ENCODE data around the gene ADCY6. TPM values are rescaled to one million over a fixed set of nuclear protein-coding genes. Genes with fewer than 3 reads are reported as not detected.

Gene ADCY6
- total and polyA plus RNA-seq, 2 donors: 2.6 to 6.1 TPM

GRCh38 chr12:48826209-48826855 is 37.4 kb upstream of the ADCY6 start:
- Histone ChIP-seq H3K4me1 (ENCODE audit: control insufficient read depth in 2 of 2, insufficient read depth in 2 of 2, low read length in 2 of 2) (no peaks in the 10 kb centered on the region), H3K9me3 (ENCODE audit: control insufficient read depth in 2 of 2, insufficient read depth in 1 of 2, low read length in 1 of 2) (no peaks in the 10 kb centered on the region), H3K36me3 (ENCODE audit: control insufficient read depth in 2 of 2, insufficient read depth in 2 of 2, low read length in 1 of 2) (peaks cover 51 to 53% of the 10 kb centered on the region in 2 donors), H3K27me3 (ENCODE audit: control insufficient read depth in 2 of 2, insufficient read depth in 1 of 2, low read length in 1 of 2) (no peaks in the 10 kb centered on the region), H3K27ac (ENCODE audit: low read depth in 1 of 2, low read length in 1 of 2) (no peak overlapping the region), H3K4me3 (ENCODE audit: low read length in 2 of 2) (no peak overlapping the region)
- WGBS: 96% methylated on average over 15 of the region's 15 CpGs
- DNase-seq (ENCODE audit: low read depth in 6 of 9, low spot score in 9 of 9): no peak

GRCh38 chr12:48824905-48825304 is 36.0 kb upstream of the ADCY6 start:
- Histone ChIP-seq H3K4me1 (ENCODE audit: control insufficient read depth in 2 of 2, insufficient read depth in 2 of 2, low read length in 2 of 2) (no peaks in the 10 kb centered on the region), H3K36me3 (ENCODE audit: control insufficient read depth in 2 of 2, insufficient read depth in 2 of 2, low read length in 1 of 2) (peaks cover 37 to 39% of the 10 kb centered on the region in 2 donors), H3K27ac (ENCODE audit: low read depth in 1 of 2, low read length in 1 of 2) (no peak overlapping the region), H3K9me3 (ENCODE audit: control insufficient read depth in 2 of 2, insufficient read depth in 1 of 2, low read length in 1 of 2) (no peaks in the 10 kb centered on the region), H3K4me3 (ENCODE audit: low read length in 2 of 2) (no peak overlapping the region), H3K27me3 (ENCODE audit: control insufficient read depth in 2 of 2, insufficient read depth in 1 of 2, low read length in 1 of 2) (no peaks in the 10 kb centered on the region)
- no peak for DNase-seq (ENCODE audit: low read depth in 6 of 9, low spot score in 9 of 9)
- 97% methylated on average over 4 of the region's 4 CpGs for WGBS

GRCh38 chr12:48824112-48824511 is 35.2 kb upstream of the ADCY6 start:
- Histone ChIP-seq H3K27me3 (ENCODE audit: control insufficient read depth in 2 of 2, insufficient read depth in 1 of 2, low read length in 1 of 2) (peaks cover 0 to 1% of the 10 kb centered on the region in 2 donors), H3K27ac (ENCODE audit: low read depth in 1 of 2, low read length in 1 of 2) (no peak overlapping the region), H3K9me3 (ENCODE audit: control insufficient read depth in 2 of 2, insufficient read depth in 1 of 2, low read length in 1 of 2) (no peaks in the 10 kb centered on the region), H3K4me3 (ENCODE audit: low read length in 2 of 2) (no peak overlapping the region), H3K4me1 (ENCODE audit: control insufficient read depth in 2 of 2, insufficient read depth in 2 of 2, low read length in 2 of 2) (peaks cover under 1 to 1% of the 10 kb centered on the region in 2 donors), H3K36me3 (ENCODE audit: control insufficient read depth in 2 of 2, insufficient read depth in 2 of 2, low read length in 1 of 2) (peaks cover 29 to 31% of the 10 kb centered on the region in 2 donors)
- WGBS: 96% methylated on average over 12 of the region's 12 CpGs
- no peak for DNase-seq (ENCODE audit: low read depth in 6 of 9, low spot score in 9 of 9)

GRCh38 chr12:48823281-48823680 is 34.4 kb upstream of the ADCY6 start:
- 96% methylated on average over 11 of the region's 11 CpGs for WGBS
- no peak for DNase-seq (ENCODE audit: low read depth in 6 of 9, low spot score in 9 of 9)
- H3K27ac ChIP-seq (ENCODE audit: low read depth in 1 of 2, low read length in 1 of 2): no peak overlapping the region
- no peaks in the 10 kb centered on the region for H3K9me3 ChIP-seq (ENCODE audit: control insufficient read depth in 2 of 2, insufficient read depth in 1 of 2, low read length in 1 of 2)
- H3K4me1 ChIP-seq (ENCODE audit: control insufficient read depth in 2 of 2, insufficient read depth in 2 of 2, low read length in 2 of 2): peaks cover 2 to 6% of the 10 kb centered on the region in 2 donors
- peaks cover 0 to 4% of the 10 kb centered on the region in 2 donors for H3K27me3 ChIP-seq (ENCODE audit: control insufficient read depth in 2 of 2, insufficient read depth in 1 of 2, low read length in 1 of 2)
- peaks cover 20 to 22% of the 10 kb centered on the region in 2 donors for H3K36me3 ChIP-seq (ENCODE audit: control insufficient read depth in 2 of 2, insufficient read depth in 2 of 2, low read length in 1 of 2)
- H3K4me3 ChIP-seq (ENCODE audit: low read length in 2 of 2): no peak overlapping the region

- WGBS: 92% methylated on average over 2 of the region's 2 CpGs
- peaks cover 4 to 11% of the 10 kb centered on the region in 2 donors for H3K4me1 ChIP-seq (ENCODE audit: control insufficient read depth in 2 of 2, insufficient read depth in 2 of 2, low read length in 2 of 2)
- H3K27me3 ChIP-seq (ENCODE audit: control insufficient read depth in 2 of 2, insufficient read depth in 1 of 2, low read length in 1 of 2): peaks cover 0 to 8% of the 10 kb centered on the region in 2 donors
- DNase-seq (ENCODE audit: low read depth in 6 of 9, low spot score in 9 of 9): no peak
- H3K27ac ChIP-seq (ENCODE audit: low read depth in 1 of 2, low read length in 1 of 2): no peak overlapping the region
- H3K4me3 ChIP-seq (ENCODE audit: low read length in 2 of 2): no peak overlapping the region
- H3K9me3 ChIP-seq (ENCODE audit: control insufficient read depth in 2 of 2, insufficient read depth in 1 of 2, low read length in 1 of 2): no peaks in the 10 kb centered on the region
- peaks cover 15 to 17% of the 10 kb centered on the region in 2 donors for H3K36me3 ChIP-seq (ENCODE audit: control insufficient read depth in 2 of 2, insufficient read depth in 2 of 2, low read length in 1 of 2)
Observed at GRCh38 chr12:48822711-48823110, 33.8 kb upstream of the ADCY6 start.

- H3K9me3 ChIP-seq (ENCODE audit: control insufficient read depth in 2 of 2, insufficient read depth in 1 of 2, low read length in 1 of 2): no peaks in the 10 kb centered on the region
- no peak for DNase-seq (ENCODE audit: low read depth in 6 of 9, low spot score in 9 of 9)
- no peak overlapping the region for H3K4me3 ChIP-seq (ENCODE audit: low read length in 2 of 2)
- H3K4me1 ChIP-seq (ENCODE audit: control insufficient read depth in 2 of 2, insufficient read depth in 2 of 2, low read length in 2 of 2): peaks cover 8 to 16% of the 10 kb centered on the region in 2 donors
- WGBS: 98% methylated on average over 5 of the region's 5 CpGs
- H3K27me3 ChIP-seq (ENCODE audit: control insufficient read depth in 2 of 2, insufficient read depth in 1 of 2, low read length in 1 of 2): peaks cover 0 to 13% of the 10 kb centered on the region in 2 donors
- peaks cover 10 to 11% of the 10 kb centered on the region in 2 donors for H3K36me3 ChIP-seq (ENCODE audit: control insufficient read depth in 2 of 2, insufficient read depth in 2 of 2, low read length in 1 of 2)
- H3K27ac ChIP-seq (ENCODE audit: low read depth in 1 of 2, low read length in 1 of 2): no peak overlapping the region
Observed at GRCh38 chr12:48822139-48822538, 33.2 kb upstream of the ADCY6 start.

- DNase-seq (ENCODE audit: low read depth in 6 of 9, low spot score in 9 of 9): no peak
- no peaks in the 10 kb centered on the region for H3K36me3 ChIP-seq (ENCODE audit: control insufficient read depth in 2 of 2, insufficient read depth in 2 of 2, low read length in 1 of 2)
- 86% methylated on average over 5 of the region's 5 CpGs for WGBS
- no peak overlapping the region for H3K27ac ChIP-seq (ENCODE audit: low read depth in 1 of 2, low read length in 1 of 2)
- peaks cover 0 to 32% of the 10 kb centered on the region in 2 donors for H3K27me3 ChIP-seq (ENCODE audit: control insufficient read depth in 2 of 2, insufficient read depth in 1 of 2, low read length in 1 of 2)
- no peak overlapping the region for H3K4me3 ChIP-seq (ENCODE audit: low read length in 2 of 2)
- no peaks in the 10 kb centered on the region for H3K9me3 ChIP-seq (ENCODE audit: control insufficient read depth in 2 of 2, insufficient read depth in 1 of 2, low read length in 1 of 2)
- peaks cover 13 to 32% of the 10 kb centered on the region in 2 donors for H3K4me1 ChIP-seq (ENCODE audit: control insufficient read depth in 2 of 2, insufficient read depth in 2 of 2, low read length in 2 of 2)
Observed at GRCh38 chr12:48819986-48820725, 31.3 kb upstream of the ADCY6 start.

- DNase-seq (ENCODE audit: low read depth in 6 of 9, low spot score in 9 of 9): peak in 5 of 9 donors; percentile 14 to 74 (median 41)
- no peaks in the 10 kb centered on the region for H3K36me3 ChIP-seq (ENCODE audit: control insufficient read depth in 2 of 2, insufficient read depth in 2 of 2, low read length in 1 of 2)
- WGBS: 21% methylated on average over 37 of the region's 37 CpGs
- H3K9me3 ChIP-seq (ENCODE audit: control insufficient read depth in 2 of 2, insufficient read depth in 1 of 2, low read length in 1 of 2): no peaks in the 10 kb centered on the region
- H3K4me3 ChIP-seq (ENCODE audit: low read length in 2 of 2): peak overlapping the region; percentile 64 to 68
- peaks cover 0 to 43% of the 10 kb centered on the region in 2 donors for H3K27me3 ChIP-seq (ENCODE audit: control insufficient read depth in 2 of 2, insufficient read depth in 1 of 2, low read length in 1 of 2)
- H3K27ac ChIP-seq (ENCODE audit: low read depth in 1 of 2, low read length in 1 of 2): no peak overlapping the region
- H3K4me1 ChIP-seq (ENCODE audit: control insufficient read depth in 2 of 2, insufficient read depth in 2 of 2, low read length in 2 of 2): peaks cover 13 to 38% of the 10 kb centered on the region in 2 donors
Observed at GRCh38 chr12:48818831-48819590, 30.1 kb upstream of the ADCY6 start.

Measured in thymus (tissue), 11 donors.